T-helper 1 cell treated with Interleukin-12 subunit alpha and Interleukin-12 subunit beta and Interleukin-4 antibody, amounts not matched to agents 30 μg/mL and 1 μg/mL, for 36 hours (primary cell): ENCODE measurements around the gene MAP3K20.

Source experiments
- H3K27ac Mint-ChIP-seq: one replicate; pipeline ENCODE4 v1.8.0; 2021; ENCODE audit warnings: mild to moderate bottlenecking, mixed read lengths
- H3K27me3 Mint-ChIP-seq: one replicate; pipeline ENCODE4 v1.8.0; 2021; ENCODE audit warnings: low read depth, mixed read lengths
- H3K36me3 Mint-ChIP-seq: one replicate; pipeline ENCODE4 v1.8.0; 2021; ENCODE audit warnings: low read depth, mixed read lengths
- H3K4me1 Mint-ChIP-seq: one replicate; pipeline ENCODE4 v1.8.0; 2021; ENCODE audit warnings: low read depth, mixed read lengths
- H3K4me3 Mint-ChIP-seq: one replicate; pipeline ENCODE4 v1.8.0; 2021; ENCODE audit warnings: mild to moderate bottlenecking, moderate library complexity, mixed read lengths
- H3K9me3 Mint-ChIP-seq: one replicate; pipeline ENCODE4 v1.8.0; 2021; ENCODE audit warnings: mixed read lengths

The MAP3K20 gene

DNA sequence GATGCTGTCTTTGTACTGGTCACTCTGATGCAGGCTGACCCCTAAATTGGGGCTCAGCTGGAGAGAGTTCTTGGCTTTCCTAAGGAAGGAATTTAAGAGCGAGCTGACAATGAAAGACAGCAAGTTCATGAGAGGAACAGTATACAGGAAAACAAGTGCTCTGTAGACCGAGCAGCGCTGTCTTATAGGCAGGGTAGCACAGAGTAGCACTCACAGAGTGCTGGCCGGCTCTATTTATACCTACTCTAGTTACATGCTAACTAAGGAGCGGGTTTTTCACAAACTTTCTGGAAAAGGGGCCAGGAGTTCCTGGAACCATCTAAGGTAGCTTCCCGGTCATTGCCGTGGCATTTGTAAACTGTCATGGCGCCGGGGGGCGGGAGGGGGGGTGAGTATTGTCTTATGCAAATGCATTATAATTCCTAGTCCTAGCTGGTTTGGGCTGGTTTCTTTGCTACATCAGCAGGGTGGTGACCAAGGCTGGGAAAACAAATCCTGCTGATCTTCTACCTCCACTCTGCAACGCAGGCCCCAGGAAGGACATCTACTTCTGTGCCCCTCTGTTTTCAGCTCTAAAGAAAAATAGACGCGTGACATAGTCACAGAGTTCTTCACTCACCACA is 31.6 kb upstream of the MAP3K20 start:
- Mint-ChIP-seq H3K9me3 (no peaks in the 10 kb centered on the region), H3K27me3 (peaks cover 5% of the 10 kb centered on the region), H3K36me3 (no peaks in the 10 kb centered on the region), H3K4me3 (no peak overlapping the region), H3K4me1 (peaks cover 3% of the 10 kb centered on the region), H3K27ac (no peak overlapping the region)

DNA sequence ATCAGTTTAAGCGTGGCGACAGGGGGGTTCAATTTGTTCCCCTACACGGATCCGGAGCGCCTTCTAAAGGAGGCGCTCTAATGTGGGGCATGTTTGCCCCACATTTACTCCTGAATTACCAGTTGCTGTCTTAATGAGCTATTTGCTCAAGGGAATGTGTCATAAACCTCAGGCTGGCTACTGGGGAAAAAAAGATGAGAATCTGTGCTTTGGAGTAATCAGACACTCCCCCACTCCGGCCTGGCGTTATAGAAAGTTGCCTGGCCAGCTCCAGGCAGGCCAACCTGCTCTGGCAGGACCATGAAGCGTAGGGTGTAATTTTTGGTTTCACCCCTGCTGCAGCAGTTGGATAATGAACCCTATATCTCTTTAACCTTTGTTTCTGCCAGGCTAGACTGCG is 31.0 kb upstream of the MAP3K20 start:
- Mint-ChIP-seq H3K4me1 (peaks cover 6% of the 10 kb centered on the region), H3K9me3 (no peaks in the 10 kb centered on the region), H3K36me3 (no peaks in the 10 kb centered on the region), H3K27ac (no peak overlapping the region), H3K4me3 (no peak overlapping the region), H3K27me3 (peaks cover 5% of the 10 kb centered on the region)

DNA sequence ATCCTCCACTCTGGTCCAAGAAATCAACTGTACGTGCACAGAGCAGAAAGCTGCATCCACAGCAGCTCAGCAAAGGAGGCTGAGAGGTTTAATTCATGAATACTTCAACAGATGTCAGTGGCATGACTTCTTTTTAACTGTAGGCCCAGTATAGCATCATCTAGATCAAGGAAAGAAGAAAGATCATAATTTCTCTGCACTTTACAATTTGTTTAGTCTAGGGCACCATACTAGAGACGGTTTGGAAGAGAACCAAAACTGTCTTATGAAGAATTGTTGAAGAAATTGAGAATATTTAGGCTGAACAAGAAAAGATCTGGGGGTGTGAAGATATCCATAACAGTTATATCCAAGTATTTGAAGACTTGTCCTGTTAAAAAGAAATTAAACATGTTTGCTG is 30.5 kb upstream of the MAP3K20 start:
- peaks cover 5% of the 10 kb centered on the region for H3K27me3 Mint-ChIP-seq
- peaks cover 6% of the 10 kb centered on the region for H3K4me1 Mint-ChIP-seq
- H3K36me3 Mint-ChIP-seq, result no peaks in the 10 kb centered on the region
- no peak overlapping the region for H3K4me3 Mint-ChIP-seq
- H3K27ac Mint-ChIP-seq, result no peak overlapping the region
- H3K9me3 Mint-ChIP-seq, result no peaks in the 10 kb centered on the region

DNA sequence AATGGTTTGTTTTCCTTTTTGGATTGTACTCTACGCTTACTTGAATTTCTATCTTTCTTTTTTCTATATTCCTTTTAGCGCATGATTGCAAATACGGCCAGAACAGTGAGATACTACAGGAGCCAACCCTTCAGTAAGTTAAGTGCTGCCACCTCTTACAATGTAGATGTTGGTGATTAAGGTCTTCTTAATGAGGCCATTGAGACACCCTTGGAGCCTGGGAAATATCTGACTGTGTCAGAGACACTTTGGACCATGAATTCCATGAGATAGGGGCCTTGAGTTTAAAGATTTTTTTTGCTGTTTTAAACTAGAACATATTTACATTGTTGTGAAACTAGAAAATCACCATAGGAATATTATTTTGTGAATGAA is 27.1 kb upstream of the MAP3K20 start:
- Mint-ChIP-seq H3K36me3 (no peaks in the 10 kb centered on the region), H3K4me1 (peaks cover 6% of the 10 kb centered on the region), H3K27ac (no peak overlapping the region), H3K9me3 (no peaks in the 10 kb centered on the region), H3K4me3 (no peak overlapping the region), H3K27me3 (peaks cover 17% of the 10 kb centered on the region)

DNA sequence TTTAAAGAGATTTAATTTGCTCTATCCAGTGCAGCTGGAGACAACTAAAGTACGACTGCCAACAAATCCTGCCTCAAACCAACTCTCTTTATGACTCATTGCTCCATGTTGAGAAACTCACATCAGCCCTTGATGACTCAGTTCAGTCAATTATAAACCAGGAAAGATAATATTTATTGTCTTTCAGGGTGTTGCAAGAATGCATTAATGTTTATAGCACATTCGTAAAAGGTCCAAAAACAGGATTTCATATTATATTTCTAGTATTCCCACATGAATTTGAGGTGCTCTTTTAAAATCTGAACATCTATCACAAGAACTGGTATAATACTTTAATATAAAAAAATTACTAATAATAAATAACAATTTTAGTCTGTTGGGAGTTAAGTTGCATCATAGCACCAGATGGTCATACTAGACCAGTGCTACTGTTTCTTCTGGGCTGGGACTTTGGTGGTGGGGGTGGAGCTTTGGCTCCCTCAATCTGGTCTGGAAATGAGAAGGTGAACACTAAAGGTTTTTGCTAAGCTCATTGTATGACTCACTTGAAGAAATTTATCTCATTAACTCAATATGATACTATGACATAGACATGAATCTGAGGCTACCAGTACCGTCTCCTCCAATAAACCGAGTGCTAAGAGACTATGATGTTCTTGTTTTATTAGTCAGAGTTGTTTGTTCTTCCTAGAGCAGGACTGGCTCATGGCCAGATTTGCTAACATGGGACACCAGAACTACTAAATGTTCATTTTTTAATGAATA is 26.6 kb upstream of the MAP3K20 start:
- Mint-ChIP-seq H3K27me3 (peaks cover 19% of the 10 kb centered on the region), H3K4me3 (no peak overlapping the region), H3K27ac (no peak overlapping the region)

DNA sequence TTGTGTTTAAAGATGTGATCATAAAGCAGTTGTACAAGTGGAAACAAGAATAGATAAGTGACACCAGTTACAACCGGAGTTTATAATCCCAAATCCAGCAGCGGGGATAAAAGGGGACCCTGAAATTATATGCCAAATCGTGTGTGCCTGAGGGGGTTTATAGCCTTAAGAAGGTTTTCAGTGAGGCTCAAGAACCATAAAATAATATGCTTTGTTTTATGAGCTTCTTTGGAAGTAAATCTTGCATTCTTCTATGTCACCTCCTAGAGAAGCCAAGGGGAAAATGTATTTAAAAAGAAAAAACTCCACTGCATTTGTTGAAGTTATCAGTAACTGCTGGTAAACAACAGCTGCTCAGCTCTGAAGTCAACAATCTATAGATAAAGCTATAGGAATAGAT is 25.8 kb upstream of the MAP3K20 start:
- Mint-ChIP-seq H3K27ac (no peak overlapping the region), H3K4me3 (no peak overlapping the region), H3K9me3 (no peaks in the 10 kb centered on the region), H3K27me3 (peaks cover 27% of the 10 kb centered on the region), H3K36me3 (no peaks in the 10 kb centered on the region), H3K4me1 (peaks cover 6% of the 10 kb centered on the region)

More for the DNA sequence above, 26.6 kb upstream of the MAP3K20 start:
- peaks cover 6% of the 10 kb centered on the region for H3K4me1 Mint-ChIP-seq
- no peaks in the 10 kb centered on the region for H3K36me3 Mint-ChIP-seq
- no peaks in the 10 kb centered on the region for H3K9me3 Mint-ChIP-seq

DNA sequence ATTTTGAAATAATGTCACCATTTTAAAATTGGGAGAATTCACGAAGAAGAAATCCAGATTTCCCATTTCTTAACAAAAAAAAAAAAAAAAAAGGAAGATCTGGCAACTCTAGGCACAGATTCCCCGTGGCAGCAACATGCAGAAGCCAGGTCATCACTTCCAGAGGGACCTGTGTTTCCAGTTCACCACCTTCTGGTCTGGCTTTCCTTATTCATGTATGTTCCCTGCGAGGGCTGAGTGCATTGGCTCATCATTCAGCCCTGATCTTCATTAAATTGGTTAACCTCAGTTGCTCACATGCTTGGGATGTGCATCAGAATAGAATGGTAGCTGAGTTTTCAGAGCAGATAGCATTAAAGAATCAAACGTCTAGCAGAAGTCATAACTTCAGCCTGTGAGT is 25.0 kb upstream of the MAP3K20 start:
- Mint-ChIP-seq H3K27ac (no peak overlapping the region), H3K36me3 (no peaks in the 10 kb centered on the region), H3K9me3 (no peaks in the 10 kb centered on the region), H3K4me1 (peaks cover 6% of the 10 kb centered on the region), H3K27me3 (peaks cover 30% of the 10 kb centered on the region), H3K4me3 (no peak overlapping the region)

DNA sequence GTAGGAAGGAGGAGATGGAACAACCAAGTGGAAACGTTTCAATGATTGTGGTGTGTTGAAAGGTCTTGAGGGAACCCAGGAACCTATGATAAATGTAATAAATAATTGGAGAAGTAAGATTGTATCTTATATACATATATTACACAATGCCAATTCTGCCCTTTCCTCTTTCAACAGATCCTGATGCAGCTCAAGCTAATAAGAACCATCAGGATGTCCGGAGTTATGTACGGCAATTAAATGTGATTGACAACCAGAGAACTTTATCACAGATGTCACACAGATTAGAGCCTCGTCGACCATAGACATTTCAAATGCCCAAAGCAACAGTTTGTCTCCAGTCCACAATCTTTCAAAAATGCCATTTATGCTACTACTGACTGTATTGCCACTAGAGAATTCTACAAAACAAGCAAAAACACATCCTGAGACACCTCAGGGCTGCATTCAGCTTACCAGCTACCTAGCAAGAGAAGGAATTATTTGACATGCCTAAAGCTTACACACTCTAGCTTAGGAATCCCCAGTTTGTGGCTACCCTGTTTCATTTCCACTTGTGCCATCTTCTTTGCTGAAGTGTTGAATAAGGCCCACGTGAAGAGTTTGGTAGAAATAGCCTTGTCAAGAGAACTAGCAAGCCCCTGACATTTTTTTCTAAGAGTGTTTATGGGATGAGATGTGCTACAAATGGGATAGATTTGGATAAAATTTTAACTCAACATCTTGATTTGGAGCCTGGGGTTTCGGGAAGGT is 24.0 kb upstream of the MAP3K20 start:
- H3K36me3 Mint-ChIP-seq, result no peaks in the 10 kb centered on the region
- no peak overlapping the region for H3K27ac Mint-ChIP-seq
- H3K9me3 Mint-ChIP-seq, result no peaks in the 10 kb centered on the region
- H3K4me3 Mint-ChIP-seq, result no peak overlapping the region
- H3K4me1 Mint-ChIP-seq, result peaks cover 6% of the 10 kb centered on the region
- H3K27me3 Mint-ChIP-seq, result peaks cover 37% of the 10 kb centered on the region

DNA sequence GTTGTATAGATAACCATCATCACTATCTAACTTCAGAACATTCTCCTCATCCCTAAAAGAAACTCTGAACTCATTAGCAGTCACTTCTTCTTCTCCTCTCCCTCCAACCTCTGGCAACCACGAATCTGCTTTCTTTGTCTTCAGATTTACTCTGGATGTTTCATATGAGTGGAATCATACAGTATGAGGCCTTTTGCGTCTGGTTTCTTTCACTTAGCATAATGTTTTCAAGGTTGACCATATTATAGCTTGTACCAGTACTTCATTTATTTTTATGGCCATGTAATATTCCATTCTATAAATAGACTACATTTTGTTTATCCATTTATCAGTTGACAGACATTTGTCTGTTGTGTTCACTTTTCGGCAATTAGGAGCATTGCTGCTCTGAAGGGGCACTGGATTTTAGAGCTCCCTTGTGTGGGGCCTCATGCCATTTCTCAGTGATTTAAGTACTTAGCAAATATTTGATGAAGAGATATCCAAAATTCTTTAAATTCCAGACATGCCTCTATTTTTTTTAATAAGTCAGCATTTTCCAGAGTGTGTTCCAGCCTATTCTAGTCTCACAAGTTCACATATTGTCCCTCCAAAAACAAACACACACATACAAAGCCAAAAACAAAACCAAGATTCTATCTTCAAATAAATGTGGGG is 22.5 kb upstream of the MAP3K20 start:
- H3K27me3 Mint-ChIP-seq, result peaks cover 47% of the 10 kb centered on the region
- H3K4me1 Mint-ChIP-seq, result peaks cover 6% of the 10 kb centered on the region
- no peak overlapping the region for H3K4me3 Mint-ChIP-seq
- no peaks in the 10 kb centered on the region for H3K36me3 Mint-ChIP-seq
- H3K27ac Mint-ChIP-seq, result no peak overlapping the region
- no peaks in the 10 kb centered on the region for H3K9me3 Mint-ChIP-seq

DNA sequence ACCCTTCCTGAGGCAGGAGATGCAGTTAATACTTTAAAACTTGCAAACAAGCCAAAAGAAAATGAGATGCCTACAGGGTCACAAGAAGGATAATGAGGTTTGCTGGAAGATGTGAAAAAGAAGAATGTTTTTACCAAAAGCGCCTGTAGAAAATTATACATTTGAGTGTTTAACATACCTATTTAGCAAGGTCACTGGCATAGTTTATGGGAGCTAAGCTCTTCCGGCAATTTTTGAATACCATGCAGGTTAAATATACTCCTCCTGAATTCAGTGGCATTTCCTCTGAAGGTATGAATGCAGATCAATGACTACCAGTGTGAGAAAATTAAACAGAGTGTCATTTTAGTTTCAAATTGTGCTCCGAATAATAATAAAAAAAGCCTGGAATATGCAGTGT is 21.2 kb upstream of the MAP3K20 start:
- Mint-ChIP-seq H3K27ac (no peak overlapping the region), H3K4me1 (no peaks in the 10 kb centered on the region), H3K36me3 (no peaks in the 10 kb centered on the region), H3K9me3 (no peaks in the 10 kb centered on the region), H3K27me3 (peaks cover 44% of the 10 kb centered on the region), H3K4me3 (no peak overlapping the region)

DNA sequence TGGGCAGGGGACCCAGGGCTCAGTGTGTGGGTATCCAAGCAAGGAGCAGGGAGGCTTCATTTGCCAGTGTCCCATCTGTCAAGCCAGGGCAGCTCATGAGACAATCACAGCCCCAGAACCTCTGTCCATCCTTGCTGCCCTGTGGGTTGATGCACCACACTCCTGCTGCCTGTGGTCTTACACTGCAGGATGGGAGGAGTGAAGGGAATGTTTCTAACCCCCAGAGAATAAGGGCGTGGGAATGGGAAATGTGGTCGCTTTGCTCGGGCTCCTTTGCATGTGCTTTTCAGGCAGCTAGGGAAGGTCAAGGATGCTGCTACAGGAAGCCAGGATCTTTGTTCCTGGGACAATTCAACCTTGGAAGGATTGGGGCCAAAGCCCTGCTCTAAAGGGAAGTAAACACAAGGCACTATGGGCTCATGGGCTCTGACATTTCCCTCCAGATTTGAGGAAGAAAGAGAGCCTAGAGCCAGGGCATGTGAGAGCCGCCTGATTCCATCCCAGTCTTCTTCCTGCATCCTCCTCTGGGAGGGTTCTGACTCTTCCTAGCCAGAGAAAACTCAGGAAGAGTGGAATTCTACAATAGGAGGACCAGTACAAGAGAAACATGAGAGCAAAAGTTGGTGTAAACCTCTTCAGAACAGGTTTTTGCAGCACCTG is 18.8 kb upstream of the MAP3K20 start:
- Mint-ChIP-seq H3K9me3 (no peaks in the 10 kb centered on the region), H3K36me3 (no peaks in the 10 kb centered on the region), H3K4me1 (no peaks in the 10 kb centered on the region), H3K27ac (no peak overlapping the region), H3K4me3 (no peak overlapping the region), H3K27me3 (peaks cover 48% of the 10 kb centered on the region)

DNA sequence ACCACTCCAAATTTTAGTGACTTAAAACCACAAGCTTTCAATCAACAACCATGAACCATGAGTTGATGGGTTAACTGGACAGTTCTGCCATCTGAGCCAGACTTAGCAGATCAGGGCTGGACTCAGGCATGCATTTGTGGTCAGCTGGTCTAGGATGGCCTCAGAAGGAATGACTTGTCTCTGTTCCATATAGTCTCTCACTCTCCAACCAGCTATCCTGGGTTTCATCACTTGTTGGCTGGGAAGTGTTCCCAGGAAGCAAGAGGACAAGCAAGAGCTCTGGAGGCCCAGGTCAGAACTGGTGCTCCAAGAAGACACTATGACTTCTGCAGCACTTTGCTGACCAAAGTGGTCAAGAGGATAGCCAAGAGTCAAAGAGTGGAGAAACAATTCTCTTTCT is 17.5 kb upstream of the MAP3K20 start:
- Mint-ChIP-seq H3K36me3 (no peaks in the 10 kb centered on the region), H3K27ac (no peak overlapping the region), H3K4me1 (no peaks in the 10 kb centered on the region), H3K9me3 (no peaks in the 10 kb centered on the region), H3K27me3 (peaks cover 43% of the 10 kb centered on the region), H3K4me3 (no peak overlapping the region)

DNA sequence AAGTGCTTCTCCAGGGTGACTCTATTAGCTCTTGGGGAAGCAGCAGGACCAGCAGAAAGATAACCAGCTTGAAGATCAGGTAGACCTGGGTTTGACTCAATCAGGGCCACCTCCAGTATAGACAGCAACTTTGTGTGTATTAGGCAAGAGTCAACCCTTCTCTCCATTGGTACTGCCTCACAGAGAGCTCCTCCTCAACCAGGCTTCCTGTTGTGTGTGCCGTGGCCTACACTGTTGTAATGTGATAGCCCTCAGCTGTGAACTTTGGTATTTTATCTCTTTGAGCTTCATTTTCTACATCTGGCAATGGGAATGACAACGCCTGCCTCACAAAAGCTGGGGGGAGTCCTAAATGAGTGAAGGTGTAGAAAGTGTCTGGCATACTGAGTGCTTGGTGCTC is 17.0 kb upstream of the MAP3K20 start:
- Mint-ChIP-seq H3K36me3 (no peaks in the 10 kb centered on the region), H3K27ac (no peak overlapping the region), H3K27me3 (peaks cover 38% of the 10 kb centered on the region), H3K4me1 (no peaks in the 10 kb centered on the region), H3K4me3 (no peak overlapping the region), H3K9me3 (no peaks in the 10 kb centered on the region)

DNA sequence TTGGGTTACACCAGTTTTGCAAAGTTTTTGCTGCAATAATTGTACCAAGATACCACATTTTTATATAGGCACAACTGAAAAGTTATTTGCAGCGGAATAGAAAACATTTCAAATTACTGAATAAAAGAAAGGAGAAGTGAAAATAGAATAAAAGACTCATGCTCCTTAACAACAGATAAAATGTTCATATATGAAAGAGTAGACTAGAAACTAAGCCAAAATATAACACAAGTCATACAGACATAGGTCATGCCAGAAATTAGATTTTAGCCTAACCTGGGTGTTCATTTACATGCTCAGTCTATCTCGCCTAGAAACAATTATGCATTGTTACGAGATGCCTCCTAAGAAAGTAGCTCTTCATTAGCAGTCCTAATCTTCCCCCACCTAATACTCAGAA is 16.4 kb upstream of the MAP3K20 start:
- no peaks in the 10 kb centered on the region for H3K36me3 Mint-ChIP-seq
- no peak overlapping the region for H3K27ac Mint-ChIP-seq
- H3K27me3 Mint-ChIP-seq, result peaks cover 35% of the 10 kb centered on the region
- H3K4me1 Mint-ChIP-seq, result no peaks in the 10 kb centered on the region
- H3K9me3 Mint-ChIP-seq, result no peaks in the 10 kb centered on the region
- H3K4me3 Mint-ChIP-seq, result no peak overlapping the region
